HEK293 (cell line): ENCODE results near the gene TTC6.

ENCODE experiments used
- CTCF ChIA-PET: fragments of 350-600 bp; formaldehyde crosslinking; extraction: SDS; loops from one replicate; lab custom pipeline; 2021; ENCODE audit warnings: antibody characterized with exemption; lab: Yijun Ruan, JAX
- POLR2A ChIA-PET: fragments of 300-600 bp; formaldehyde crosslinking; extraction: SDS; loops from one replicate; lab custom pipeline; 2020; ENCODE audit warnings: antibody characterized with exemption, inconsistent platforms; lab: Yijun Ruan, JAX
- H3K27ac ChIP-seq: fragments of 200-500 bp; sonication (Bioruptor generic); 2 replicates; pipeline ENCODE4 v1.5.1; 2014; ENCODE audit warnings: low read depth, low read length, control low read depth, inconsistent platforms; ENCODE audit errors: extremely low read depth
- H3K36me3 ChIP-seq, 2 experiments: fragments of 200-500 bp in 1 of 2; sonication (Bioruptor generic) in 1 of 2; 1 replicate in 1 of 2; 2 replicates in 1 of 2; pipeline ENCODE4 v1.5.1; 2014 to 2017; ENCODE audit warnings: inconsistent platforms in 2 of 2, low read length in 2 of 2; ENCODE audit not compliant: control insufficient read depth in 2 of 2, insufficient read depth in 1 of 2
- H3K4me1 ChIP-seq: fragments of 200-500 bp; sonication (Bioruptor generic); 2 replicates; pipeline ENCODE4 v1.5.1; 2014; ENCODE audit warnings: mild to moderate bottlenecking, low read length, inconsistent platforms; ENCODE audit not compliant: control insufficient read depth, insufficient read depth
- H3K4me3 ChIP-seq: 2 replicates; pipeline ENCODE4 v1.5.1; 2011; ENCODE audit warnings: low read depth, mild to moderate bottlenecking, control low read depth, low read length, moderate library complexity
- H3K9me3 ChIP-seq: fragments of 200-500 bp; sonication (Bioruptor generic); 2 replicates; pipeline ENCODE4 v1.5.1; 2014; ENCODE audit warnings: low read depth, low read length, inconsistent platforms; ENCODE audit not compliant: control insufficient read depth, insufficient read depth
- BCL11B ChIP-seq: fragments of 450-650 bp; formaldehyde crosslinking; IDR thresholded peaks from 2 replicates; pipeline ENCODE4 v1.5.1; 2016; ENCODE audit warnings: low read depth, missing biosample characterization, missing genetic modification characterization
- EGR2 ChIP-seq: fragments of 450-650 bp; formaldehyde crosslinking; IDR thresholded peaks from 2 replicates; pipeline ENCODE4 v1.5.1; 2016; ENCODE audit warnings: low read depth, missing biosample characterization, missing genetic modification characterization
- FEZF1 ChIP-seq: fragments of 450-650 bp; formaldehyde crosslinking; IDR thresholded peaks from 2 replicates; pipeline ENCODE4 v1.5.1; 2016; ENCODE audit warnings: missing biosample characterization, missing genetic modification characterization
- GLI4 ChIP-seq: fragments of 450-650 bp; formaldehyde crosslinking; IDR thresholded peaks from 2 replicates; pipeline ENCODE4 v1.5.1; 2016; ENCODE audit warnings: missing biosample characterization, missing genetic modification characterization
- MZF1 ChIP-seq: fragments of 450-650 bp; formaldehyde crosslinking; IDR thresholded peaks from 2 replicates; pipeline ENCODE4 v1.5.1; 2017; ENCODE audit warnings: missing biosample characterization, missing genetic modification characterization, borderline replicate concordance
- OSR2 ChIP-seq: fragments of 450-650 bp; formaldehyde crosslinking; IDR thresholded peaks from 2 replicates; pipeline ENCODE4 v1.5.1; 2016; ENCODE audit warnings: missing biosample characterization, missing genetic modification characterization
- SCRT1 ChIP-seq: fragments of 450-650 bp; formaldehyde crosslinking; IDR thresholded peaks from 2 replicates; pipeline ENCODE4 v1.5.1; 2016; ENCODE audit warnings: missing biosample characterization, missing genetic modification characterization, borderline replicate concordance
- SP3 ChIP-seq: fragments of 450-650 bp; formaldehyde crosslinking; IDR thresholded peaks from 2 replicates; pipeline ENCODE4 v1.5.1; 2016; ENCODE audit warnings: missing biosample characterization, missing genetic modification characterization
- WT1 ChIP-seq: fragments of 450-650 bp; formaldehyde crosslinking; IDR thresholded peaks from 2 replicates; pipeline ENCODE4 v1.5.1; 2016; ENCODE audit warnings: missing biosample characterization, missing genetic modification characterization
- ZBTB17 ChIP-seq: fragments of 450-650 bp; formaldehyde crosslinking; IDR thresholded peaks from 2 replicates; pipeline ENCODE4 v1.5.1; 2016; ENCODE audit warnings: missing biosample characterization, missing genetic modification characterization
- ZEB2 ChIP-seq: fragments of 450-650 bp; formaldehyde crosslinking; IDR thresholded peaks from 2 replicates; pipeline ENCODE4 v1.5.1; 2016; ENCODE audit warnings: missing biosample characterization, missing genetic modification characterization
- ZNF146 ChIP-seq: fragments of 450-650 bp; formaldehyde crosslinking; IDR thresholded peaks from 2 replicates; pipeline ENCODE4 v1.5.1; 2016; ENCODE audit warnings: missing biosample characterization, missing genetic modification characterization
- ZNF2 ChIP-seq: fragments of 450-650 bp; formaldehyde crosslinking; IDR thresholded peaks from 2 replicates; pipeline ENCODE4 v1.5.1; 2016; ENCODE audit warnings: missing biosample characterization, missing genetic modification characterization
- ZNF248 ChIP-seq: fragments of 450-650 bp; formaldehyde crosslinking; IDR thresholded peaks from 2 replicates; pipeline ENCODE4 v1.5.1; 2017; ENCODE audit warnings: missing biosample characterization, missing genetic modification characterization
- ZNF292 ChIP-seq: fragments of 450-650 bp; formaldehyde crosslinking; IDR thresholded peaks from 2 replicates; pipeline ENCODE4 v1.5.1; 2016; ENCODE audit warnings: low read depth, missing biosample characterization, missing genetic modification characterization, borderline replicate concordance
- ZNF335 ChIP-seq: fragments of 450-650 bp; formaldehyde crosslinking; conservative IDR thresholded peaks from 2 replicates; pipeline ENCODE4 v1.5.1; 2016; ENCODE audit warnings: missing biosample characterization, missing genetic modification characterization
- ZNF501 ChIP-seq: fragments of 450-650 bp; formaldehyde crosslinking; IDR thresholded peaks from 2 replicates; pipeline ENCODE4 v1.5.1; 2016; ENCODE audit warnings: missing biosample characterization, missing genetic modification characterization
- ZNF555 ChIP-seq: fragments of 450-650 bp; formaldehyde crosslinking; conservative IDR thresholded peaks from 2 replicates; pipeline ENCODE4 v1.5.1; 2017; ENCODE audit warnings: missing biosample characterization, mild to moderate bottlenecking, missing genetic modification characterization, inconsistent platforms
- ZNF610 ChIP-seq: fragments of 450-650 bp; formaldehyde crosslinking; IDR thresholded peaks from 2 replicates; pipeline ENCODE4 v1.5.1; 2016; ENCODE audit warnings: missing biosample characterization, missing genetic modification characterization, borderline replicate concordance
- ZNF777 ChIP-seq: fragments of 450-650 bp; formaldehyde crosslinking; IDR thresholded peaks from 2 replicates; pipeline ENCODE4 v1.5.1; 2017; ENCODE audit warnings: missing biosample characterization, missing genetic modification characterization, borderline replicate concordance
- ZNF843 ChIP-seq: fragments of 450-650 bp; formaldehyde crosslinking; IDR thresholded peaks from 2 replicates; pipeline ENCODE4 v1.5.1; 2016; ENCODE audit warnings: missing biosample characterization, missing genetic modification characterization
- TF ChIP-seq, protein P1 (sequence below): fragments of 450-650 bp; formaldehyde crosslinking; IDR thresholded peaks from 2 replicates; pipeline ENCODE4 v1.5.1; 2016; ENCODE audit warnings: missing biosample characterization, missing genetic modification characterization
- TF ChIP-seq, protein P2 (sequence below): fragments of 450-650 bp; formaldehyde crosslinking; IDR thresholded peaks from 2 replicates; pipeline ENCODE4 v1.5.1; 2016; ENCODE audit warnings: missing biosample characterization, missing genetic modification characterization
- TF ChIP-seq, protein P3 (sequence below): fragments of 450-650 bp; formaldehyde crosslinking; IDR thresholded peaks from 2 replicates; pipeline ENCODE4 v1.5.1; 2016; ENCODE audit warnings: missing biosample characterization, missing genetic modification characterization, low read depth
- TF ChIP-seq, protein P4 (sequence below): fragments of 450-650 bp; formaldehyde crosslinking; IDR thresholded peaks from 2 replicates; pipeline ENCODE4 v1.5.1; 2016; ENCODE audit warnings: missing biosample characterization, missing genetic modification characterization

Gene TTC6

DNA sequence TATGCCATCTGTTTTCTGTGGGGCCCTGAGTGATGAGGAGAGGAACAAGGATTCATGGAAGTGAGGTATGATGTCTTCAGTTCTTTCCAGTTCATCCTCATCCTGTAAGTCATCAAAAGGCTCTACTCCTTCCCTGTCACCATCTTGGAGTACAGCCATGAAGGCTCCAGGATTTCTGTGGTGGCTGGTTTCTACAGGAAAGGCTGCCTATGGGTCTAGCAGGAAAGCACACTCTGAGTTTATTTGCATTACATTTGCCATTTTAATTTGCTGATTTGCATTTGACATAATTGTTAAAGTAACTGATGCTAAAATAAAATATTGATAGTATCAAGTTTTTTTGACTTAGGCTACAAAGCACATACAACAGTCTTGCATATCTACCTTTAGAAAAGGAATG, 11.2 kb downstream of the TTC6 start:
- Histone ChIP-seq H3K9me3 (no peaks in the 10 kb centered on the region), H3K36me3 (no peaks in the 10 kb centered on the region), H3K4me1 (no peaks in the 10 kb centered on the region), H3K4me3 (no peak overlapping the region), H3K27ac (no peak overlapping the region)
- CTCF ChIA-PET: no interaction called here
- POLR2A ChIA-PET: no interaction called here
- TF ChIP-seq ZNF335 (tag by site-specific recombination): no peak
- TF ChIP-seq ZNF610 (tag by site-specific recombination): no peak
- no peak for TF ChIP-seq SP3 (tag by site-specific recombination)

DNA sequence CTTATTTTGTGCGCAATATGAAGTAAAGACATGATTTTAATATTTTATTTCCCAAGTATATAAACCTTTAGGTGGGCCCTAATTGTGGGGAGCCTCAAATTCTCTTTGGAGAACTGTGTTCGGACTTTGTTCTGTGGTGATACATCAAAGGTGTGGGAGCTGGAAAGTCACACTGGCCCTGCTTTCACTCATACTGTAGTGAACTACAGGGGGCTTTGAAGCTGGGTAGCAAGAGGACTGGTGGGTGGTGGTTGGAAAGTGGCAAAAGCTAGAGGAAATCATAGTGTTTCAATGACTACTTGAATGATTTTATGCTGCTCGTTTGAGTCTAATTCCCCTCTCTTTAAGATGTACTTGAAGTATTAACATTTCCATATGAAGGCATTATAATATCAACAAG, 13.2 kb downstream of the TTC6 start:
- Histone ChIP-seq H3K27ac (no peak overlapping the region), H3K36me3 (no peaks in the 10 kb centered on the region), H3K9me3 (no peaks in the 10 kb centered on the region), H3K4me1 (no peaks in the 10 kb centered on the region), H3K4me3 (no peak overlapping the region)
- ChIA-PET CTCF (no interaction called here), POLR2A (no interaction called here)
- TF ChIP-seq MZF1 (tag by site-specific recombination) (no peak), ZEB2 (tag by site-specific recombination) (no peak), ZNF843 (no peak), ZNF555 (tag by site-specific recombination) (no peak), WT1 (tag by site-specific recombination) (no peak), GLI4 (tag by site-specific recombination) (no peak), ZNF777 (tag by site-specific recombination) (no peak), ZNF2 (tag by site-specific recombination) (no peak)

DNA sequence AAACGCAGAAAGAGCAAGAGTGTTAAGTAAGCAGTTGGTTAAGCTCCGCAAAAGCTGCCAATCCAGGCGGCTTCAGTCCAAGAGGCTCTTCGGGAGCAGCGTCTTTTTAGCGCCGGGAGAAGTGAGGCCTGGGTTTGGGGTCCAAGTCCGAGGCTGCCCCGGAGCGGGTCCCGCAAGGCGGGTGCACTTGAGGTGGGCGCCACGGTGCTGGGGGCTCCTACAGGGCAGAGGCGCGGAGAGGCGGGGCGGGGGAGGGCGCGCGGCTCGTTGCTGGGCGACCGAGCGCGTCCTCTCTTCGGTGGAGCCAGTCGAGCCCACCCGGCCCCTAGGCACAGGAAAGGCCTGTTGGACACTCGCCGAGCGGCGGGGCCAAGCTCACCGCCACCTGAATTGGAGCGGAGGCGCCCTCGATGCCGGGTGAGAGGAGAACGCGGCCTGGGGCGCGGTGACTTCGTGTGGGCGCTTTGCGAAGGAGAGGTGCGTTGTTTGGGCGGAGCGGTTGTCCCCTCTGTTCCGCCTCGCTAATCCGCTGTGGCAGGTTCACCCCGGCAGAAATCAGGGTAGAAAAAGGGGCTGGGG, 15.6 kb downstream of the TTC6 start:
- CTCF ChIA-PET: interaction anchor here (0.6 kb wide), 1 partner anchor 317 kb away, joined by 3 read pairs; no protein-coding TSS in a partner anchor
- TF ChIP-seq ZNF146 (no peak), ZBTB17 (no peak), FEZF1 (tag by site-specific recombination) (no peak), BCL11B (no peak), ZNF248 (no peak), ZNF501 (tag by site-specific recombination) (no peak), EGR2 (tag by site-specific recombination) (no peak), ZNF292 (tag by site-specific recombination) (no peak), OSR2 (tag by site-specific recombination) (no peak), ZNF843 (no peak), SCRT1 (no peak)
- TF ChIP-seq, protein P1, sequence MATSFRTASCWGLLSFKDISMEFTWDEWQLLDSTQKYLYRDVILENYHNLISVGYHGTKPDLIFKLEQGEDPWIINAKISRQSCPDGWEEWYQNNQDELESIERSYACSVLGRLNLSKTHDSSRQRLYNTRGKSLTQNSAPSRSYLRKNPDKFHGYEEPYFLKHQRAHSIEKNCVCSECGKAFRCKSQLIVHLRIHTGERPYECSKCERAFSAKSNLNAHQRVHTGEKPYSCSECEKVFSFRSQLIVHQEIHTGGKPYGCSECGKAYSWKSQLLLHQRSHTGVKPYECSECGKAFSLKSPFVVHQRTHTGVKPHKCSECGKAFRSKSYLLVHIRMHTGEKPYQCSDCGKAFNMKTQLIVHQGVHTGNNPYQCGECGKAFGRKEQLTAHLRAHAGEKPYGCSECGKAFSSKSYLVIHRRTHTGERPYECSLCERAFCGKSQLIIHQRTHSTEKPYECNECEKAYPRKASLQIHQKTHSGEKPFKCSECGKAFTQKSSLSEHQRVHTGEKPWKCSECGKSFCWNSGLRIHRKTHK (tag by site-specific recombination): no peak
- TF ChIP-seq, protein P2, sequence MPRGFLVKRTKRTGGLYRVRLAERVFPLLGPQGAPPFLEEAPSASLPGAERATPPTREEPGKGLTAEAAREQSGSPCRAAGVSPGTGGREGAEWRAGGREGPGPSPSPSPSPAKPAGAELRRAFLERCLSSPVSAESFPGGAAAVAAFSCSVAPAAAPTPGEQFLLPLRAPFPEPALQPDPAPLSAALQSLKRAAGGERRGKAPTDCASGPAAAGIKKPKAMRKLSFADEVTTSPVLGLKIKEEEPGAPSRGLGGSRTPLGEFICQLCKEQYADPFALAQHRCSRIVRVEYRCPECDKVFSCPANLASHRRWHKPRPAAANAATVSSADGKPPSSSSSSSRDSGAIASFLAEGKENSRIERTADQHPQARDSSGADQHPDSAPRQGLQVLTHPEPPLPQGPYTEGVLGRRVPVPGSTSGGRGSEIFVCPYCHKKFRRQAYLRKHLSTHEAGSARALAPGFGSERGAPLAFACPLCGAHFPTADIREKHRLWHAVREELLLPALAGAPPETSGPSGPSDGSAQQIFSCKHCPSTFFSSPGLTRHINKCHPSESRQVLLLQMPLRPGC: no peak
- TF ChIP-seq, protein P3, sequence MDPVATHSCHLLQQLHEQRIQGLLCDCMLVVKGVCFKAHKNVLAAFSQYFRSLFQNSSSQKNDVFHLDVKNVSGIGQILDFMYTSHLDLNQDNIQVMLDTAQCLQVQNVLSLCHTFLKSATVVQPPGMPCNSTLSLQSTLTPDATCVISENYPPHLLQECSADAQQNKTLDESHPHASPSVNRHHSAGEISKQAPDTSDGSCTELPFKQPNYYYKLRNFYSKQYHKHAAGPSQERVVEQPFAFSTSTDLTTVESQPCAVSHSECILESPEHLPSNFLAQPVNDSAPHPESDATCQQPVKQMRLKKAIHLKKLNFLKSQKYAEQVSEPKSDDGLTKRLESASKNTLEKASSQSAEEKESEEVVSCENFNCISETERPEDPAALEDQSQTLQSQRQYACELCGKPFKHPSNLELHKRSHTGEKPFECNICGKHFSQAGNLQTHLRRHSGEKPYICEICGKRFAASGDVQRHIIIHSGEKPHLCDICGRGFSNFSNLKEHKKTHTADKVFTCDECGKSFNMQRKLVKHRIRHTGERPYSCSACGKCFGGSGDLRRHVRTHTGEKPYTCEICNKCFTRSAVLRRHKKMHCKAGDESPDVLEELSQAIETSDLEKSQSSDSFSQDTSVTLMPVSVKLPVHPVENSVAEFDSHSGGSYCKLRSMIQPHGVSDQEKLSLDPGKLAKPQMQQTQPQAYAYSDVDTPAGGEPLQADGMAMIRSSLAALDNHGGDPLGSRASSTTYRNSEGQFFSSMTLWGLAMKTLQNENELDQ: no peak
- TF ChIP-seq, protein P4, sequence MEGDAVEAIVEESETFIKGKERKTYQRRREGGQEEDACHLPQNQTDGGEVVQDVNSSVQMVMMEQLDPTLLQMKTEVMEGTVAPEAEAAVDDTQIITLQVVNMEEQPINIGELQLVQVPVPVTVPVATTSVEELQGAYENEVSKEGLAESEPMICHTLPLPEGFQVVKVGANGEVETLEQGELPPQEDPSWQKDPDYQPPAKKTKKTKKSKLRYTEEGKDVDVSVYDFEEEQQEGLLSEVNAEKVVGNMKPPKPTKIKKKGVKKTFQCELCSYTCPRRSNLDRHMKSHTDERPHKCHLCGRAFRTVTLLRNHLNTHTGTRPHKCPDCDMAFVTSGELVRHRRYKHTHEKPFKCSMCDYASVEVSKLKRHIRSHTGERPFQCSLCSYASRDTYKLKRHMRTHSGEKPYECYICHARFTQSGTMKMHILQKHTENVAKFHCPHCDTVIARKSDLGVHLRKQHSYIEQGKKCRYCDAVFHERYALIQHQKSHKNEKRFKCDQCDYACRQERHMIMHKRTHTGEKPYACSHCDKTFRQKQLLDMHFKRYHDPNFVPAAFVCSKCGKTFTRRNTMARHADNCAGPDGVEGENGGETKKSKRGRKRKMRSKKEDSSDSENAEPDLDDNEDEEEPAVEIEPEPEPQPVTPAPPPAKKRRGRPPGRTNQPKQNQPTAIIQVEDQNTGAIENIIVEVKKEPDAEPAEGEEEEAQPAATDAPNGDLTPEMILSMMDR: no peak

More for the DNA sequence above, 15.6 kb downstream of the TTC6 start:
- no peaks in the 10 kb centered on the region for H3K36me3 ChIP-seq
- POLR2A ChIA-PET: no interaction called here
- no peak overlapping the region for H3K4me3 ChIP-seq
- no peaks in the 10 kb centered on the region for H3K4me1 ChIP-seq
- H3K9me3 ChIP-seq: peaks cover 9% of the 10 kb centered on the region
- no peak overlapping the region for H3K27ac ChIP-seq
